Kidney (tissue), 14 donors: ENCODE measurements around the gene PPP6R3. TPM values are rescaled to one million over a fixed set of nuclear protein-coding genes. Genes with fewer than 3 reads are reported as not detected.

ENCODE experiments used
- DNase-seq, 5 donors: peaks; one replicate each; pipeline ENCODE4 v3.0.0-alpha.2; 2013 to 2020
- FAIRE-seq: peaks from 2 replicates; lab custom pipeline; 2012; peaks lifted over from hg19 to GRCh38; lab: Jason Lieb, UNC
- H3K27ac ChIP-seq, 2 donors: one replicate each; pipeline ENCODE4 v1.7.0; 2013; ENCODE audit warnings: low read depth in 2 of 2, low read length in 2 of 2, inconsistent platforms in 1 of 2
- H3K27me3 ChIP-seq: one replicate; pipeline ENCODE4 v1.7.1; 2013; ENCODE audit warnings: low read length, inconsistent platforms; ENCODE audit not compliant: control insufficient read depth, insufficient read depth
- H3K36me3 ChIP-seq, 3 donors: one replicate each; pipeline versions ENCODE4 v1.7.0 to v1.7.1; 2013; ENCODE audit warnings: low read length in 3 of 3, control low read depth in 1 of 3, inconsistent platforms in 1 of 3; ENCODE audit not compliant: insufficient read depth in 3 of 3, control insufficient read depth in 2 of 3
- H3K4me1 ChIP-seq, 3 donors: one replicate each; pipeline versions ENCODE4 v1.7.0 to v1.7.1; 2013; ENCODE audit warnings: low read length in 3 of 3, inconsistent platforms in 1 of 3, low read depth in 1 of 3; ENCODE audit not compliant: control insufficient read depth in 2 of 3, insufficient read depth in 2 of 3
- H3K4me3 ChIP-seq, 3 donors: one replicate each; pipeline versions ENCODE4 v1.7.0 to v1.8.1; 2013; ENCODE audit warnings: low read length in 3 of 3, control low read depth in 1 of 3, inconsistent platforms in 1 of 3
- H3K9ac ChIP-seq, 3 donors: one replicate each; pipeline versions ENCODE4 v1.7.0 to v1.7.1; 2013; ENCODE audit warnings: low read length in 3 of 3, control low read depth in 1 of 3, inconsistent platforms in 1 of 3
- H3K9me3 ChIP-seq, 3 donors: one replicate each; pipeline versions ENCODE4 v1.7.0 to v1.7.1; 2013; ENCODE audit warnings: low read length in 3 of 3, control low read depth in 1 of 3, inconsistent platforms in 1 of 3; ENCODE audit not compliant: control insufficient read depth in 2 of 3, insufficient read depth in 1 of 3
- CTCF ChIP-seq: IDR thresholded peaks from 3 replicates; pipeline ENCODE4 v1.5.1; 2012; ENCODE audit warnings: mild to moderate bottlenecking, moderate library complexity, borderline replicate concordance; ENCODE audit not compliant: insufficient read depth; ENCODE audit errors: extremely low read depth
- intact Hi-C: fragments of 100-400 bp; cut with DNase I; formaldehyde crosslinking; loops from one replicate; pipeline ENCODE4 v1.11.1; 2022
- polyA plus RNA-seq: library from polyadenylated mRNA; stranded (reverse); fragments of 350-450 nt; fragmentation: Illumina TruSeq; extraction: RNeasy Lipid Tissue Mini Kit (QIAGEN cat#74804); gene quantifications from one replicate; pipeline ENCODE4 v1.2.3, GENCODE V29; 2014; ENCODE audit warnings: low read depth, low replicate concordance; ENCODE audit not compliant: insufficient read depth
- total RNA-seq: library from RNA; stranded (reverse); fragmentation: NEBNext Ultra II Directional; extraction: Animal tissue kit (Norgen Biotek cat#: 25700); gene quantifications from one replicate; pipeline ENCODE4 v1.2.1, GENCODE V29; 2021
- donor health status: control.
- donor health status: control.
- donor health status: control.
- donor health status: control.
- donor health status: control.
- donor health status: DM: yes; HTN: yes; CAD: no.
- donor health status: Normal renal cell carcinoma (clear cell type).

The PPP6R3 gene
- total and polyA plus RNA-seq, 2 donors from 2014 or later, result 30.3 to 108 TPM

- intact Hi-C loops, result no loop called here
- no peak overlapping the region for H3K9ac ChIP-seq
- no peaks in the 10 kb centered on the region for H3K9me3 ChIP-seq
- no peak overlapping the region for H3K27ac ChIP-seq
- H3K4me1 ChIP-seq, result peaks cover 0 to 3% (median 0%) of the 10 kb centered on the region in 3 donors
- DNase-seq, result no peak
- peaks cover 0 to 35% (median 18%) of the 10 kb centered on the region in 3 donors for H3K36me3 ChIP-seq
- no peak overlapping the region for H3K4me3 ChIP-seq
- H3K27me3 ChIP-seq, result no peaks in the 10 kb centered on the region
- FAIRE-seq, result no peak
- no peak for TF ChIP-seq CTCF
Measured at GRCh38 chr11:68549789-68550484, 89.4 kb downstream of the PPP6R3 start.

GRCh38 chr11:68550485-68550817, 89.9 kb downstream of the PPP6R3 start:
- no peak for TF ChIP-seq CTCF
- intact Hi-C loops, result no loop called here
- no peak overlapping the region for H3K27ac ChIP-seq

DNA sequence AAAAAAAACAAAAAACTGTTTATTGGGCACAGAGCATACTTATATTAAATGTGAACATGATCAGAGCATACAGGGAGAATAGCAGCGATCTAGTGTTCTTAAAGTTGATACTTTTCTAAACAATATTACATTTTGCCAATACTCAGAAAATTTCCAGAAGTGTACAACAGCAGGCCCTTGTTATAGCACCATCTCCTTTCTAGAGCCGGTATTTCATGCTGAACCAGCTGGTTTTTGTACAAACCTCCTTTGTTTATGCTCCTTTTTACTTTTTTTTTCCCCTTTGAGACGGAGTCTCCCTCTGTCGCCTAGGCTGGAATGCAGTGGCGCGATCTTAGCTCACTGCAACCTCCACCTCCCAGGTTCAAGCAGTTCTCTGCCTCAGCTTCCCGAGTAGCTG, 90.7 kb downstream of the PPP6R3 start:
- TF ChIP-seq CTCF, result no peak
- FAIRE-seq (no peak), DNase-seq (no peak)
- Histone ChIP-seq H3K27me3 (no peaks in the 10 kb centered on the region), H3K9ac (no peak overlapping the region), H3K4me1 (peaks cover 0 to 3% (median 0%) of the 10 kb centered on the region in 3 donors), H3K4me3 (no peak overlapping the region), H3K9me3 (no peaks in the 10 kb centered on the region), H3K27ac (no peak overlapping the region), H3K36me3 (peaks cover 0 to 30% (median 17%) of the 10 kb centered on the region in 3 donors)
- intact Hi-C loops, result no loop called here

More at GRCh38 chr11:68550485-68550817, 89.9 kb downstream of the PPP6R3 start:
- FAIRE-seq (no peak), DNase-seq (peak in 1 of 5 donors; percentile 14)
- Histone ChIP-seq H3K4me1 (peaks cover 0 to 3% (median 0%) of the 10 kb centered on the region in 3 donors), H3K9ac (peak overlapping the region in 1 of 3 donors; percentile 28), H3K36me3 (peaks cover 0 to 35% (median 20%) of the 10 kb centered on the region in 3 donors), H3K27me3 (no peaks in the 10 kb centered on the region), H3K9me3 (no peaks in the 10 kb centered on the region), H3K4me3 (no peak overlapping the region)
